GM04504 (cell line): Measurements from ENCODE around the gene GJA3.
A peak's percentile ranks its signal among the peaks of the same experiment; 100 is the strongest.
"Not testable (repeated sequence)": the region's sequence is repeated elsewhere in the genome, so short reads cannot be mapped to it uniquely, and the experiment has no call there.

Experiments
- DNase-seq: peaks from one replicate; pipeline ENCODE4 v3.0.0-alpha.2; 2012; ENCODE audit warnings: low read depth

The GJA3 gene

GRCh38 chr13:20182231-20182846, 21.5 kb upstream of the GJA3 start:
- peak; percentile 42 for DNase-seq

GRCh38 chr13:20181188-20181587, 20.3 kb upstream of the GJA3 start:
- no peak for DNase-seq

- no peak for DNase-seq
These were observed 17.3 kb upstream of the GJA3 start for GRCh38 chr13:20178156-20178555.

GRCh38 chr13:20177049-20177831, 16.4 kb upstream of the GJA3 start:
- DNase-seq, result no peak

GRCh38 chr13:20175907-20176652, 15.2 kb upstream of the GJA3 start:
- no peak for DNase-seq

GRCh38 chr13:20175406-20175794, 14.5 kb upstream of the GJA3 start:
- DNase-seq, result no peak

GRCh38 chr13:20174656-20175405, 14.0 kb upstream of the GJA3 start:
- DNase-seq, result peak; percentile 88

GRCh38 chr13:20173116-20173746, 12.4 kb upstream of the GJA3 start:
- DNase-seq, result no peak

- no peak for DNase-seq
These were observed 10.5 kb upstream of the GJA3 start for GRCh38 chr13:20171364-20171763.

- DNase-seq, result no peak
These were observed 10.1 kb upstream of the GJA3 start for GRCh38 chr13:20170921-20171320.

- no peak for DNase-seq
These were observed 7.5 kb upstream of the GJA3 start for GRCh38 chr13:20168396-20168795.

GRCh38 chr13:20165417-20166257, 4.8 kb upstream of the GJA3 start:
- DNase-seq, result no peak

- no peak for DNase-seq
These were observed 1.1 kb upstream of the GJA3 start for GRCh38 chr13:20161951-20162300.

- DNase-seq, result no peak
These were observed 561 bp upstream of the GJA3 start for GRCh38 chr13:20161275-20161950.

- no peak for DNase-seq
These were observed 1.1 kb downstream of the GJA3 start for GRCh38 chr13:20159646-20160305.

- no peak for DNase-seq
These were observed 3.6 kb downstream of the GJA3 start for GRCh38 chr13:20157151-20157796.

- no peak for DNase-seq
These were observed 4.2 kb downstream of the GJA3 start for GRCh38 chr13:20156702-20157101.

- DNase-seq, result not testable (repeated sequence)
These were observed 7.6 kb downstream of the GJA3 start for GRCh38 chr13:20153290-20153689.

GRCh38 chr13:20151612-20152011, 9.2 kb downstream of the GJA3 start:
- DNase-seq, result no peak
